Measurements from ENCODE around the gene SNCB. TPM values are rescaled to one million over a fixed set of nuclear protein-coding genes. Genes with fewer than 3 reads are reported as not detected.

Gene SNCB
- total and polyA plus RNA-seq, 2 of the 4 experiments (the other 2 are of a cell fraction) = 0.41 TPM; not detected in 1

GRCh38 chr5:176587398-176587797 is 42.9 kb downstream of the SNCB start:
- CTCF ChIA-PET = interaction anchor here (0.9 kb wide), 1 partner anchor 10 kb away, joined by 3 read pairs; no protein-coding TSS in a partner anchor
- no peak overlapping the region for H2BK20ac ChIP-seq (ENCODE audit: low read depth, low read length)
- ATAC-seq (ENCODE audit: low read depth) (no peak), DNase-seq (no peak)
- H4K5ac ChIP-seq (ENCODE audit: low read depth, low read length) = no peak overlapping the region
- no peak overlapping the region for H2AFZ ChIP-seq (replicated peaks; ENCODE audit: low read length, poor library complexity)
- no peak overlapping the region for H3K9ac ChIP-seq (ENCODE audit: low read depth, low read length)
- H3K9me1 ChIP-seq (ENCODE audit: insufficient read depth, low read length) = peaks cover 6% of the 10 kb centered on the region
- H2BK120ac ChIP-seq (ENCODE audit: low read depth, low read length) = no peak overlapping the region
- in situ Hi-C loops (cut with MboI; ENCODE audit: low sequenced_read_pairs) = no loop called here
- H4K20me1 ChIP-seq (ENCODE audit: insufficient read depth, low read length) = no peaks in the 10 kb centered on the region
- H3K4ac ChIP-seq (ENCODE audit: low read depth, low read length) = no peak overlapping the region
- H2AK5ac ChIP-seq (ENCODE audit: low read depth, low read length) = no peak overlapping the region
- no peaks in the 10 kb centered on the region for H3K4me1 ChIP-seq (ENCODE audit: control insufficient read depth, insufficient read depth, low read length)
- H3K56ac ChIP-seq (ENCODE audit: extremely low read depth, insufficient read depth, low read length) = no peak overlapping the region
- H4K91ac ChIP-seq (ENCODE audit: insufficient read depth, low read depth, low read length) = no peak overlapping the region
- TF ChIP-seq BHLHE40 (IDR thresholded peaks at IDR 0.05; ENCODE audit: low read depth, low read length) = no peak
- no peak for TF ChIP-seq POLR2A (IDR thresholded peaks at IDR 0.05; ENCODE audit: low read depth, low read length)
- TF ChIP-seq RAD21 (IDR thresholded peaks at IDR 0.05; ENCODE audit: low read length) = no peak
- TF ChIP-seq MAFK (IDR thresholded peaks at IDR 0.05; ENCODE audit: low read depth, low read length) = no peak
- no peak for TF ChIP-seq USF2 (IDR thresholded peaks at IDR 0.05; ENCODE audit: low read depth, low read length)
- no peak for TF ChIP-seq RFX5 (IDR thresholded peaks at IDR 0.05; ENCODE audit: low read depth, low read length)
- no peak for TF ChIP-seq MXI1 (IDR thresholded peaks at IDR 0.05; ENCODE audit: borderline replicate concordance, low read depth, low read length)
- no peak for TF ChIP-seq FOS (IDR thresholded peaks at IDR 0.05; ENCODE audit: low read depth, low read length)
- TF ChIP-seq, protein P1, sequence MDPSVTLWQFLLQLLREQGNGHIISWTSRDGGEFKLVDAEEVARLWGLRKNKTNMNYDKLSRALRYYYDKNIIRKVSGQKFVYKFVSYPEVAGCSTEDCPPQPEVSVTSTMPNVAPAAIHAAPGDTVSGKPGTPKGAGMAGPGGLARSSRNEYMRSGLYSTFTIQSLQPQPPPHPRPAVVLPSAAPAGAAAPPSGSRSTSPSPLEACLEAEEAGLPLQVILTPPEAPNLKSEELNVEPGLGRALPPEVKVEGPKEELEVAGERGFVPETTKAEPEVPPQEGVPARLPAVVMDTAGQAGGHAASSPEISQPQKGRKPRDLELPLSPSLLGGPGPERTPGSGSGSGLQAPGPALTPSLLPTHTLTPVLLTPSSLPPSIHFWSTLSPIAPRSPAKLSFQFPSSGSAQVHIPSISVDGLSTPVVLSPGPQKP (IDR thresholded peaks at IDR 0.05; ENCODE audit: borderline replicate concordance, low read depth, low read length) = no peak
- TF ChIP-seq, protein P2, sequence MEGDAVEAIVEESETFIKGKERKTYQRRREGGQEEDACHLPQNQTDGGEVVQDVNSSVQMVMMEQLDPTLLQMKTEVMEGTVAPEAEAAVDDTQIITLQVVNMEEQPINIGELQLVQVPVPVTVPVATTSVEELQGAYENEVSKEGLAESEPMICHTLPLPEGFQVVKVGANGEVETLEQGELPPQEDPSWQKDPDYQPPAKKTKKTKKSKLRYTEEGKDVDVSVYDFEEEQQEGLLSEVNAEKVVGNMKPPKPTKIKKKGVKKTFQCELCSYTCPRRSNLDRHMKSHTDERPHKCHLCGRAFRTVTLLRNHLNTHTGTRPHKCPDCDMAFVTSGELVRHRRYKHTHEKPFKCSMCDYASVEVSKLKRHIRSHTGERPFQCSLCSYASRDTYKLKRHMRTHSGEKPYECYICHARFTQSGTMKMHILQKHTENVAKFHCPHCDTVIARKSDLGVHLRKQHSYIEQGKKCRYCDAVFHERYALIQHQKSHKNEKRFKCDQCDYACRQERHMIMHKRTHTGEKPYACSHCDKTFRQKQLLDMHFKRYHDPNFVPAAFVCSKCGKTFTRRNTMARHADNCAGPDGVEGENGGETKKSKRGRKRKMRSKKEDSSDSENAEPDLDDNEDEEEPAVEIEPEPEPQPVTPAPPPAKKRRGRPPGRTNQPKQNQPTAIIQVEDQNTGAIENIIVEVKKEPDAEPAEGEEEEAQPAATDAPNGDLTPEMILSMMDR (conservative IDR thresholded peaks at IDR 0.05; ENCODE audit: low read depth, low read length) = no peak
- TF ChIP-seq RCOR1 (IDR thresholded peaks at IDR 0.05; ENCODE audit: insufficient replicate concordance, low read length) = no peak
- TF ChIP-seq CEBPB (IDR thresholded peaks at IDR 0.05; ENCODE audit: low read depth, low read length) = no peak
- TF ChIP-seq CHD1 (IDR thresholded peaks at IDR 0.05; ENCODE audit: low read depth, low read length) = no peak
- TF ChIP-seq NFE2L2 (IDR thresholded peaks at IDR 0.05; ENCODE audit: low read depth, low read length) = no peak
- no peak for TF ChIP-seq MAZ (IDR thresholded peaks at IDR 0.05; ENCODE audit: borderline replicate concordance, low read depth, low read length)
- TF ChIP-seq SMC3 (IDR thresholded peaks at IDR 0.05; ENCODE audit: low read depth, low read length) = no peak
- WGBS, 2 experiments (ENCODE audit: extremely low coverage in 2 of 2, insufficient read length in 1 of 2) = no CpG with 5 or more reads among the region's 7 CpGs
- no peaks in the 10 kb centered on the region; the same call in 1 of the 2 replicates for H3K27me3 ChIP-seq (ENCODE audit: control insufficient read depth, insufficient read depth, low read length)
- H2BK15ac ChIP-seq (ENCODE audit: low read depth, low read length) = no peak overlapping the region
- H3K36me3 ChIP-seq (ENCODE audit: control insufficient read depth, insufficient read depth, low read length) = no peaks in the 10 kb centered on the region
- H3K4me3 ChIP-seq (ENCODE audit: insufficient read depth, low read depth, low read length) = no peak overlapping the region
- POLR2A ChIA-PET (ENCODE audit: unreplicated experiment) = no interaction called here
- H3K27ac ChIP-seq (ENCODE audit: insufficient read depth, low read length) = no peak overlapping the region
- no peak overlapping the region for H3K14ac ChIP-seq (replicated peaks; ENCODE audit: low read depth, low read length)
- H3K79me1 ChIP-seq (ENCODE audit: low read depth in 1 of 2, low read length in 2 of 2) = no peaks in the 10 kb centered on the region
- no TSS peak for BruUV-seq (replicated peaks)
- no peak overlapping the region for H4K8ac ChIP-seq (ENCODE audit: low read depth in 2 of 2, low read length in 2 of 2)
- H2BK5ac ChIP-seq (ENCODE audit: low read depth, low read length, poor library complexity, severe bottlenecking) = no peak overlapping the region
- dilution Hi-C loops (cut with HindIII; ENCODE audit: low sequenced_read_pairs, unreplicated experiment) = no loop called here
- H3K23ac ChIP-seq (ENCODE audit: low read depth, low read length) = no peak overlapping the region
- H3K18ac ChIP-seq (ENCODE audit: low read depth, low read length) = no peak overlapping the region
- H3K9me3 ChIP-seq (ENCODE audit: control insufficient read depth, insufficient read depth, low read length) = peaks cover 9% of the 10 kb centered on the region; the same call in 1 of the 2 replicates
- no peak overlapping the region for H3K4me2 ChIP-seq (ENCODE audit: low read depth, low read length)
- intact Hi-C loops (cut with micrococcal nuclease) = no loop called here
- no peak overlapping the region for H2AK9ac ChIP-seq (replicated peaks; ENCODE audit: low read depth, low read length, poor library complexity)

All from IMR-90 (cell line).